ENCODE data around the gene ALKAL2. TPM values are rescaled to one million over a fixed set of nuclear protein-coding genes. Genes with fewer than 3 reads are reported as not detected.

ALKAL2 gene
- total and polyA plus RNA-seq, 2 of the 13 experiments (the other 11 are each of a cell fraction or from before 2014, with no cell fraction given), result 0.22 to 1.7 TPM

DNA sequence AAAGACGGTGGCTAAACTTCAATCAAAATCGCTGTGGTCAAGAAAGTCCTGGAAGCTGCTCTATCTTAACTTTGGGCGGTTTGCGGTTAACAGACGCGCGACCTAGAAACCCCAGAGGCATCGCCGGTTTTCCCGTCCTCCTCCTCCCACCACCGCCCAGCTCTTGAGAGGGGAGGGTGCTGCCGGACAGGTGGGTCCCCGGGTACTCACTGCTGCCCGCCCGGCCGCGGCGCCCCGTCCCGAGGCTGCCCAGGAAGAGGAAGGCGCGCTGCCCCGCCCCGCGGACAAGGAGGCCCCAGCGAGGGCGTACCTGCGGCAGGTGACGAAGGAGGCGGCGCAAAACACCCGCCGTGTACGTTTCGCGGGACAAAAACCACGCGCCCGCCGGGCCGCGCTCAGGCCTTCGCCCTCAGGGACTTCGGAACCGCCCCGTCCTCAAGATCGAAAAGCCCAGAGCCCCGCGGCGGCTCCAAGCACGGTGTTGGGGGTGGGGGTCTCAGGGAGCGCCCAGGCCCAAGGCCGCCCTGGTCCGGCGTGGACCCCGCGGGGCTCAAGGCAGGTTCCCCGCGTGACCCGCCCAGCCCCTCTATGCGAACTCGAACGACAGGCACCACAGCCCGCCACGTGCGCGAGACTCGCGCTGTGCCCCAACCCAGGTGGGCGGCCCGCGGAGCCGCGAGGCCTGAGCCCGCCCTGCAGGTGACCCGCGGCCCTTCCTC is 24.0 kb downstream of the ALKAL2 start, which contains the start of gene SH3YL1 (continued):
- no peak for TF ChIP-seq GMEB1 (CRISPR knock-in tag; IDR thresholded peaks at IDR 0.05; ENCODE audit: borderline replicate concordance)
- no peak for TF ChIP-seq HDAC6 (IDR thresholded peaks at IDR 0.05; ENCODE audit: low read depth, low read length)
- TF ChIP-seq GFI1 (CRISPR knock-in tag; IDR thresholded peaks at IDR 0.05; ENCODE audit: borderline replicate concordance), result no peak
- no peak for TF ChIP-seq KMT2B (CRISPR knock-in tag; IDR thresholded peaks at IDR 0.05)
- TF ChIP-seq, protein P1, sequence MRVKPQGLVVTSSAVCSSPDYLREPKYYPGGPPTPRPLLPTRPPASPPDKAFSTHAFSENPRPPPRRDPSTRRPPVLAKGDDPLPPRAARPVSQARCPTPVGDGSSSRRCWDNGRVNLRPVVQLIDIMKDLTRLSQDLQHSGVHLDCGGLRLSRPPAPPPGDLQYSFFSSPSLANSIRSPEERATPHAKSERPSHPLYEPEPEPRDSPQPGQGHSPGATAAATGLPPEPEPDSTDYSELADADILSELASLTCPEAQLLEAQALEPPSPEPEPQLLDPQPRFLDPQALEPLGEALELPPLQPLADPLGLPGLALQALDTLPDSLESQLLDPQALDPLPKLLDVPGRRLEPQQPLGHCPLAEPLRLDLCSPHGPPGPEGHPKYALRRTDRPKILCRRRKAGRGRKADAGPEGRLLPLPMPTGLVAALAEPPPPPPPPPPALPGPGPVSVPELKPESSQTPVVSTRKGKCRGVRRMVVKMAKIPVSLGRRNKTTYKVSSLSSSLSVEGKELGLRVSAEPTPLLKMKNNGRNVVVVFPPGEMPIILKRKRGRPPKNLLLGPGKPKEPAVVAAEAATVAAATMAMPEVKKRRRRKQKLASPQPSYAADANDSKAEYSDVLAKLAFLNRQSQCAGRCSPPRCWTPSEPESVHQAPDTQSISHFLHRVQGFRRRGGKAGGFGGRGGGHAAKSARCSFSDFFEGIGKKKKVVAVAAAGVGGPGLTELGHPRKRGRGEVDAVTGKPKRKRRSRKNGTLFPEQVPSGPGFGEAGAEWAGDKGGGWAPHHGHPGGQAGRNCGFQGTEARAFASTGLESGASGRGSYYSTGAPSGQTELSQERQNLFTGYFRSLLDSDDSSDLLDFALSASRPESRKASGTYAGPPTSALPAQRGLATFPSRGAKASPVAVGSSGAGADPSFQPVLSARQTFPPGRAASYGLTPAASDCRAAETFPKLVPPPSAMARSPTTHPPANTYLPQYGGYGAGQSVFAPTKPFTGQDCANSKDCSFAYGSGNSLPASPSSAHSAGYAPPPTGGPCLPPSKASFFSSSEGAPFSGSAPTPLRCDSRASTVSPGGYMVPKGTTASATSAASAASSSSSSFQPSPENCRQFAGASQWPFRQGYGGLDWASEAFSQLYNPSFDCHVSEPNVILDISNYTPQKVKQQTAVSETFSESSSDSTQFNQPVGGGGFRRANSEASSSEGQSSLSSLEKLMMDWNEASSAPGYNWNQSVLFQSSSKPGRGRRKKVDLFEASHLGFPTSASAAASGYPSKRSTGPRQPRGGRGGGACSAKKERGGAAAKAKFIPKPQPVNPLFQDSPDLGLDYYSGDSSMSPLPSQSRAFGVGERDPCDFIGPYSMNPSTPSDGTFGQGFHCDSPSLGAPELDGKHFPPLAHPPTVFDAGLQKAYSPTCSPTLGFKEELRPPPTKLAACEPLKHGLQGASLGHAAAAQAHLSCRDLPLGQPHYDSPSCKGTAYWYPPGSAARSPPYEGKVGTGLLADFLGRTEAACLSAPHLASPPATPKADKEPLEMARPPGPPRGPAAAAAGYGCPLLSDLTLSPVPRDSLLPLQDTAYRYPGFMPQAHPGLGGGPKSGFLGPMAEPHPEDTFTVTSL (CRISPR knock-in tag; IDR thresholded peaks at IDR 0.05; ENCODE audit: borderline replicate concordance), result 0 out of 2 replicates have a peak, but pooled peaks have one; percentile 21
- TF ChIP-seq ZNF780A (CRISPR knock-in tag; IDR thresholded peaks at IDR 0.05), result no peak
- TF ChIP-seq SRSF1 (optimal IDR thresholded peaks at IDR 0.05; ENCODE audit: low read depth, low read length), result peak; percentile 8
- TF ChIP-seq, protein P2, sequence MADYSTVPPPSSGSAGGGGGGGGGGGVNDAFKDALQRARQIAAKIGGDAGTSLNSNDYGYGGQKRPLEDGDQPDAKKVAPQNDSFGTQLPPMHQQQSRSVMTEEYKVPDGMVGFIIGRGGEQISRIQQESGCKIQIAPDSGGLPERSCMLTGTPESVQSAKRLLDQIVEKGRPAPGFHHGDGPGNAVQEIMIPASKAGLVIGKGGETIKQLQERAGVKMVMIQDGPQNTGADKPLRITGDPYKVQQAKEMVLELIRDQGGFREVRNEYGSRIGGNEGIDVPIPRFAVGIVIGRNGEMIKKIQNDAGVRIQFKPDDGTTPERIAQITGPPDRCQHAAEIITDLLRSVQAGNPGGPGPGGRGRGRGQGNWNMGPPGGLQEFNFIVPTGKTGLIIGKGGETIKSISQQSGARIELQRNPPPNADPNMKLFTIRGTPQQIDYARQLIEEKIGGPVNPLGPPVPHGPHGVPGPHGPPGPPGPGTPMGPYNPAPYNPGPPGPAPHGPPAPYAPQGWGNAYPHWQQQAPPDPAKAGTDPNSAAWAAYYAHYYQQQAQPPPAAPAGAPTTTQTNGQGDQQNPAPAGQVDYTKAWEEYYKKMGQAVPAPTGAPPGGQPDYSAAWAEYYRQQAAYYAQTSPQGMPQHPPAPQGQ (CRISPR knock-in tag; IDR thresholded peaks at IDR 0.05; ENCODE audit: borderline replicate concordance), result no peak
- peak; percentile 50; the same call in 1 of the 2 replicates for TF ChIP-seq RBFOX2 (IDR thresholded peaks at IDR 0.05; ENCODE audit: low read depth, low read length)
- TF ChIP-seq IKZF4 (CRISPR knock-in tag; IDR thresholded peaks at IDR 0.05; ENCODE audit: borderline replicate concordance, low read depth, not compliant biosample characterization), result peak; percentile 25
- no peak for TF ChIP-seq HHEX (CRISPR knock-in tag; IDR thresholded peaks at IDR 0.05)
- no peak for TF ChIP-seq ZNF891 (CRISPR knock-in tag; IDR thresholded peaks at IDR 0.05)
- TF ChIP-seq, protein P3, sequence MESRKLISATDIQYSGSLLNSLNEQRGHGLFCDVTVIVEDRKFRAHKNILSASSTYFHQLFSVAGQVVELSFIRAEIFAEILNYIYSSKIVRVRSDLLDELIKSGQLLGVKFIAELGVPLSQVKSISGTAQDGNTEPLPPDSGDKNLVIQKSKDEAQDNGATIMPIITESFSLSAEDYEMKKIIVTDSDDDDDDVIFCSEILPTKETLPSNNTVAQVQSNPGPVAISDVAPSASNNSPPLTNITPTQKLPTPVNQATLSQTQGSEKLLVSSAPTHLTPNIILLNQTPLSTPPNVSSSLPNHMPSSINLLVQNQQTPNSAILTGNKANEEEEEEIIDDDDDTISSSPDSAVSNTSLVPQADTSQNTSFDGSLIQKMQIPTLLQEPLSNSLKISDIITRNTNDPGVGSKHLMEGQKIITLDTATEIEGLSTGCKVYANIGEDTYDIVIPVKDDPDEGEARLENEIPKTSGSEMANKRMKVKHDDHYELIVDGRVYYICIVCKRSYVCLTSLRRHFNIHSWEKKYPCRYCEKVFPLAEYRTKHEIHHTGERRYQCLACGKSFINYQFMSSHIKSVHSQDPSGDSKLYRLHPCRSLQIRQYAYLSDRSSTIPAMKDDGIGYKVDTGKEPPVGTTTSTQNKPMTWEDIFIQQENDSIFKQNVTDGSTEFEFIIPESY (CRISPR knock-in tag; IDR thresholded peaks at IDR 0.05), result peak; percentile 93
- TF ChIP-seq BHLHE40 (IDR thresholded peaks at IDR 0.05; ENCODE audit: low read length), result no peak
- TF ChIP-seq ZMYM4 (CRISPR knock-in tag; IDR thresholded peaks at IDR 0.05), result no peak
- TF ChIP-seq SP5 (CRISPR knock-in tag; IDR thresholded peaks at IDR 0.05; ENCODE audit: borderline replicate concordance, low read depth), result no peak

All from HepG2 (cell line).